NB4 (cell line): ENCODE data around the gene THEMIS.
"Not testable (repeated sequence)": the region's sequence is repeated elsewhere in the genome, so short reads cannot be mapped to it uniquely, and the experiment has no call there.

Experiments
- DNase-seq: peaks from one replicate; pipeline ENCODE4 v3.0.0; 2010; ENCODE audit warnings: low read depth
- H3K4me3 ChIP-seq: one replicate; pipeline ENCODE4 v1.5.1; 2011; ENCODE audit warnings: mild to moderate bottlenecking, low read depth, low read length, moderate library complexity
- MYC ChIP-seq: IDR thresholded peaks from 2 replicates; pipeline ENCODE4 v1.6.1; 2011; ENCODE audit warnings: low read depth, low read length
- POLR2A ChIP-seq: IDR thresholded peaks from 2 replicates; pipeline ENCODE4 v1.6.1; 2011; ENCODE audit warnings: mild to moderate bottlenecking; ENCODE audit not compliant: insufficient read length; ENCODE audit errors: extremely low read depth
- TF ChIP-seq, protein P1 (sequence below): IDR thresholded peaks from 2 replicates; pipeline ENCODE4 v1.6.1; 2011; ENCODE audit warnings: low read depth, low read length
- TF ChIP-seq, protein P2 (sequence below): IDR thresholded peaks from one replicate; pipeline ENCODE4 v1.5.1; 2012; ENCODE audit warnings: low read depth, low read length

THEMIS gene

GRCh38 chr6:127933137-127933536, 32.3 kb upstream of the THEMIS start:
- no peak overlapping the region for H3K4me3 ChIP-seq
- DNase-seq = no peak
- TF ChIP-seq, protein P1, sequence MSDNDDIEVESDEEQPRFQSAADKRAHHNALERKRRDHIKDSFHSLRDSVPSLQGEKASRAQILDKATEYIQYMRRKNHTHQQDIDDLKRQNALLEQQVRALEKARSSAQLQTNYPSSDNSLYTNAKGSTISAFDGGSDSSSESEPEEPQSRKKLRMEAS = no peak
- TF ChIP-seq MYC (no peak), POLR2A (no peak)
- TF ChIP-seq, protein P2, sequence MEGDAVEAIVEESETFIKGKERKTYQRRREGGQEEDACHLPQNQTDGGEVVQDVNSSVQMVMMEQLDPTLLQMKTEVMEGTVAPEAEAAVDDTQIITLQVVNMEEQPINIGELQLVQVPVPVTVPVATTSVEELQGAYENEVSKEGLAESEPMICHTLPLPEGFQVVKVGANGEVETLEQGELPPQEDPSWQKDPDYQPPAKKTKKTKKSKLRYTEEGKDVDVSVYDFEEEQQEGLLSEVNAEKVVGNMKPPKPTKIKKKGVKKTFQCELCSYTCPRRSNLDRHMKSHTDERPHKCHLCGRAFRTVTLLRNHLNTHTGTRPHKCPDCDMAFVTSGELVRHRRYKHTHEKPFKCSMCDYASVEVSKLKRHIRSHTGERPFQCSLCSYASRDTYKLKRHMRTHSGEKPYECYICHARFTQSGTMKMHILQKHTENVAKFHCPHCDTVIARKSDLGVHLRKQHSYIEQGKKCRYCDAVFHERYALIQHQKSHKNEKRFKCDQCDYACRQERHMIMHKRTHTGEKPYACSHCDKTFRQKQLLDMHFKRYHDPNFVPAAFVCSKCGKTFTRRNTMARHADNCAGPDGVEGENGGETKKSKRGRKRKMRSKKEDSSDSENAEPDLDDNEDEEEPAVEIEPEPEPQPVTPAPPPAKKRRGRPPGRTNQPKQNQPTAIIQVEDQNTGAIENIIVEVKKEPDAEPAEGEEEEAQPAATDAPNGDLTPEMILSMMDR = no peak

GRCh38 chr6:127932708-127933107, 31.9 kb upstream of the THEMIS start:
- DNase-seq = no peak
- H3K4me3 ChIP-seq = no peak overlapping the region
- TF ChIP-seq, protein P2 = no peak
- TF ChIP-seq, protein P1 = no peak
- TF ChIP-seq MYC (no peak), POLR2A (no peak)

DNA sequence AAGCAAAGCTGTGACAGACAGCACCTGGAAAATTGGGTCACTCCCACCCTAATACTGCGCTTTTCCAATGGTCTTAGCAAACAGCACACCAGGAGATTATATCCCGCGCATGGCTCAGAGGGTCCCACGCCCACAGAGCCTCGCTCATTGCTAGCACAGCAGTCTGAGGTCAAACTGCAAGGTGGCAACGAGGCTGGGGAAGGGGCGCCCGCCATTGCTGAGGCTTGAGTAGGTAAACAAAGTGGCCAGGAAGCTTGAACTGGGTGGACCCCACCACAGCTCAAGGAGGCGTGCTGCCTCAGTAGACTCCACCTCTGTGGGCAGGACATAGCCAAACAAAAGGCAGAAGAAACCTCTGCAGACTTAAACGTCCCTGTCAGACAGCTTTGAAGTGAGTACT, 25.6 kb upstream of the THEMIS start:
- H3K4me3 ChIP-seq, DNase-seq: not testable (repeated sequence)

DNA sequence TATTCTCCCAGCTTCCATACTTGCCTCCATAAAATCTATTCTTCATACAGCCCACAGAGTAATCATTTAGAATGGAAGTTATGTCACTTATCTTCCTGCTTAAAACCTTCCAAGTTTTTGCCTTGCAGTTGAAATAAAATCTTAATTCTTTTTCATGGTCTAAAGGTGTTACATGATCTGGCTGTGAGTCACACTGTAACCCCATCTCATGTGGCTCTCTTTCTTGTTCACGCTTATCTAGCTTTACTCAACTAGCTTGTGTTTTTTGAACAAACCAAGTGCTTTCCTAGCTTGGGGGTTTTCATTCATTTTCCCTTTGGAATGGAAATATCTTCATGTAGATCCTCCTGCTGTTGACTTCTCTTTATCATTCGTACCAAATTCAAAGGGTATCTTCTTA, 23.6 kb upstream of the THEMIS start:
- no peak overlapping the region for H3K4me3 ChIP-seq
- DNase-seq = no peak
- TF ChIP-seq, protein P1 = no peak
- TF ChIP-seq MYC (no peak), POLR2A (no peak)
- TF ChIP-seq, protein P2 = no peak

DNA sequence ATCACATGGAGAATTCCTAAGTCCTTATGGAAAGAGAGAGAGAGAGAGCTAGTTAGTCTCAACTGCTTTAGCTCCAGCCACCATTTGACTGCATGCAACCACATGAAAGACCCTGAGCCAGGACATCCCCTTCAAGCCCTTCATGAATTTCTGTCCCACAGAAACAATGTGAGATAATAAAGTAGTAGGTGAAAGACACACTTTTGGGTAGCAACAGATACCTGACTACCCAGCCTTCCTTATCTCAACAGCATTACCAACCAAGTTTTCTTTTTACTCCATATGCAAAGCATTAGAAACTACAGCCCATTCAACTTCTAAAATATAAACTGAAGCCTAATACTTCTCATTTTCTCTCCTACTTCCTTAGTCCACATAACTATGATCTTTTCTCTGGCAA, 23.2 kb upstream of the THEMIS start:
- TF ChIP-seq POLR2A = no peak
- TF ChIP-seq, protein P2 = no peak
- TF ChIP-seq, protein P1 = no peak
- no peak for TF ChIP-seq MYC
- no peak for DNase-seq
- no peak overlapping the region for H3K4me3 ChIP-seq

- TF ChIP-seq, protein P1 = no peak
- TF ChIP-seq, protein P2 = no peak
- TF ChIP-seq POLR2A = no peak
- TF ChIP-seq MYC = no peak
- H3K4me3 ChIP-seq = no peak overlapping the region
- DNase-seq = no peak
Observed at GRCh38 chr6:127923135-127923534, 22.3 kb upstream of the THEMIS start.
